ENCODE results near the gene SNAI3.
"Not testable (repeated sequence)": the region's sequence is repeated elsewhere in the genome, so short reads cannot be mapped to it uniquely, and the experiment has no call there.

The SNAI3 gene

GRCh38 chr16:88677721-88678120 lies 8.6 kb downstream of the SNAI3 start:
- H3K9ac ChIP-seq (ENCODE audit: low read length), result no peak overlapping the region
- H3K4me1 ChIP-seq (ENCODE audit: control insufficient read depth, insufficient read depth, low read length), result no peaks in the 10 kb centered on the region
- no peak overlapping the region for H3K4me3 ChIP-seq (ENCODE audit: low read length)

GRCh38 chr16:88676502-88677242 lies 9.6 kb downstream of the SNAI3 start:
- Histone ChIP-seq H3K4me3 (ENCODE audit: low read length) (no peak overlapping the region), H3K27me3 (ENCODE audit: control insufficient read depth, insufficient read depth, low read length) (no peaks in the 10 kb centered on the region), H3K36me3 (ENCODE audit: control insufficient read depth, insufficient read depth, low read length) (no peaks in the 10 kb centered on the region), H3K4me1 (ENCODE audit: control insufficient read depth, insufficient read depth, low read length) (no peaks in the 10 kb centered on the region), H3K9ac (ENCODE audit: low read length) (no peak overlapping the region), H3K27ac (ENCODE audit: low read depth, low read length) (no peak overlapping the region)

More at GRCh38 chr16:88677721-88678120, 8.6 kb downstream of the SNAI3 start:
- Histone ChIP-seq H3K27me3 (ENCODE audit: control insufficient read depth, insufficient read depth, low read length) (no peaks in the 10 kb centered on the region), H3K36me3 (ENCODE audit: control insufficient read depth, insufficient read depth, low read length) (no peaks in the 10 kb centered on the region), H3K27ac (ENCODE audit: low read depth, low read length) (no peak overlapping the region)

DNA sequence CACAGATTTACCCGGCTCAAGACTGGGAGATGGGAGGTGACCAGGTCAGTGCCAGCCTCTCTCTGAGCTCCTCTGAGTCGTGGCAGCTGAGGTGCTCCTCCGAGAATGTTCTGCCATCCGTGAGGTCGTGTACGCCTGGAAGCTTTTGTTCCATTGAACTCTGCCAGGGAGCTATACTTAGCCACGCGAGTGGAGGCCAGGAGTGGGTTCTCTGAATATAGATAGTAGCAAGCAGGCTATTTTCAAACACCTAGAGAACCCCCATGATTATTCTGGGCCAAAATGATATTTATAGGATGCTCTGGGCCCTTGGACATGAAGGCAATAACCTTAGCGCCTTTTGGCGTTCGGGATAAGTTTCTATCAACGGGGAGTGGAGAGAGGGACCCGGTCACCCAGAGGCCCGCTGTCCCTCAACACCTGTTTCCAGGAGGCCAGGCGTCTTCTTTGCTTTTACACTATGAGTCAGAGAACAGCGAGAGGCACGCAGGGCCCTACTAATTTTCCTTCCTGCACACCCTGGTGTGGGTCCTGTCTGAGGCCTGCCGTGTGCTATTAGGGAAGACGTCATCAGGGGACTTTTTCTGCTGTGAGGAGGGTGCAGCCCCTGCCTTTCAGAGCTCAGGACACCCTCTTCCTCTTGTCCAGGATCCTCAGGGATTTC lies 12.5 kb downstream of the SNAI3 start:
- no peak overlapping the region for H3K27ac ChIP-seq (ENCODE audit: low read depth, low read length)
- no peak overlapping the region for H3K9ac ChIP-seq (ENCODE audit: low read length)
- H3K4me1 ChIP-seq (ENCODE audit: control insufficient read depth, insufficient read depth, low read length), result no peaks in the 10 kb centered on the region
- no peaks in the 10 kb centered on the region for H3K27me3 ChIP-seq (ENCODE audit: control insufficient read depth, insufficient read depth, low read length)
- no peak overlapping the region for H3K4me3 ChIP-seq (ENCODE audit: low read length)
- no peaks in the 10 kb centered on the region for H3K36me3 ChIP-seq (ENCODE audit: control insufficient read depth, insufficient read depth, low read length)

- no peak overlapping the region for H3K4me3 ChIP-seq (ENCODE audit: low read length)
- H3K36me3 ChIP-seq (ENCODE audit: control insufficient read depth, insufficient read depth, low read length), result no peaks in the 10 kb centered on the region
- no peak overlapping the region for H3K9ac ChIP-seq (ENCODE audit: low read length)
- no peaks in the 10 kb centered on the region for H3K4me1 ChIP-seq (ENCODE audit: control insufficient read depth, insufficient read depth, low read length)
- H3K27me3 ChIP-seq (ENCODE audit: control insufficient read depth, insufficient read depth, low read length), result no peaks in the 10 kb centered on the region
- H3K27ac ChIP-seq (ENCODE audit: low read depth, low read length), result no peak overlapping the region
These were observed 13.5 kb downstream of the SNAI3 start for GRCh38 chr16:88672776-88673175.

DNA sequence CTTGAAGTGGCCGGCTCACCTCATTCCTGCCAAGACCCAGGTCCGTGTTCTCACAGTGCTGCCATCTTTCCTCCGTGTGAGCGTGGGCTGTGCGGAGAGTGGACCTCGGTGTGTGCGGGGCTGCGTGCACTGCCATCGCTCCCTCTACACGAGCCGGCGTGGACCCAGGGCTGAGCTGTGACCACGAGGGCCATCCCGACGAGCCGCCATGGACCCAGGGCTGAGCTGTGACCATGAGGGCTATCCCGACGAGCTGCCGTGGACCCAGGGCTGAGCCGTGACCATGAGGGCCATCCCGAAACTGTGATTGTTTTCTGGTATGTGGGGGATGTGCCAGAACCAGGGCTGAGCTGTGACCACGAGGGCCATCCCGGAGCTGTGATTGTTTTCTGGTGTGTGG lies 14.5 kb downstream of the SNAI3 start:
- Histone ChIP-seq H3K27ac (ENCODE audit: low read depth, low read length) (no peak overlapping the region), H3K9ac (ENCODE audit: low read length) (no peak overlapping the region), H3K4me3 (ENCODE audit: low read length) (no peak overlapping the region), H3K36me3 (ENCODE audit: control insufficient read depth, insufficient read depth, low read length) (no peaks in the 10 kb centered on the region), H3K4me1 (ENCODE audit: control insufficient read depth, insufficient read depth, low read length) (no peaks in the 10 kb centered on the region), H3K27me3 (ENCODE audit: control insufficient read depth, insufficient read depth, low read length) (no peaks in the 10 kb centered on the region)

DNA sequence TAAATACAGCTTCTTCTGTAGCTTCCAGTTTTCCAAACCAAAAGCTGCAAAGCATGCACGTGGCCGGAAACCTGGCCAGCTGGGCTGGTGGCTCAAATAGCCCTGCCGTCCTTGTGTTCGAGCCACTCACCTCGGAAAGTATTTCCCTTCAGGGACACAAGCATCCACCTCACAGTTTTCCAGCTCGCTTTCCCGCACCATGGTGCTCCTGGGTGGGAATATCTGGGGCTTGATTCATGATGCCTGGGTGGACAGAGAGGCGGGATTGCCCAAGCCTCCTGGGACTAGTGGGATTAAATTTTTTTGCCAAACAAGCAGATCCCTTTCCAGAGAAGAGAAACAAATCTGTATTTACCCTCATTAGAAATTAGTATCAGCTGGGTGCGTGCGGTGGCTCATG lies 16.3 kb downstream of the SNAI3 start:
- no peaks in the 10 kb centered on the region for H3K36me3 ChIP-seq (ENCODE audit: control insufficient read depth, insufficient read depth, low read length)
- no peaks in the 10 kb centered on the region for H3K4me1 ChIP-seq (ENCODE audit: control insufficient read depth, insufficient read depth, low read length)
- no peaks in the 10 kb centered on the region for H3K27me3 ChIP-seq (ENCODE audit: control insufficient read depth, insufficient read depth, low read length)
- H3K27ac ChIP-seq (ENCODE audit: low read depth, low read length), result no peak overlapping the region
- no peak overlapping the region for H3K9ac ChIP-seq (ENCODE audit: low read length)
- H3K4me3 ChIP-seq (ENCODE audit: low read length), result no peak overlapping the region

GRCh38 chr16:88669493-88669892 lies 16.8 kb downstream of the SNAI3 start:
- H3K9ac ChIP-seq (ENCODE audit: low read length), result not testable (repeated sequence)

GRCh38 chr16:88667461-88667860 lies 18.8 kb downstream of the SNAI3 start:
- H3K36me3 ChIP-seq (ENCODE audit: control insufficient read depth, insufficient read depth, low read length), result no peaks in the 10 kb centered on the region

More at GRCh38 chr16:88669493-88669892, 16.8 kb downstream of the SNAI3 start:
- not testable (repeated sequence) for H3K36me3 ChIP-seq (ENCODE audit: control insufficient read depth, insufficient read depth, low read length); H3K4me3 ChIP-seq (ENCODE audit: low read length); H3K4me1 ChIP-seq (ENCODE audit: control insufficient read depth, insufficient read depth, low read length); H3K27me3 ChIP-seq (ENCODE audit: control insufficient read depth, insufficient read depth, low read length); H3K27ac ChIP-seq (ENCODE audit: low read depth, low read length)

GRCh38 chr16:88665570-88665969 lies 20.7 kb downstream of the SNAI3 start:
- Histone ChIP-seq H3K9ac (ENCODE audit: low read length) (no peak overlapping the region), H3K27ac (ENCODE audit: low read depth, low read length) (no peak overlapping the region)

More at GRCh38 chr16:88667461-88667860, 18.8 kb downstream of the SNAI3 start:
- no peak overlapping the region for H3K4me3 ChIP-seq (ENCODE audit: low read length)
- H3K27ac ChIP-seq (ENCODE audit: low read depth, low read length), result no peak overlapping the region
- H3K4me1 ChIP-seq (ENCODE audit: control insufficient read depth, insufficient read depth, low read length), result no peaks in the 10 kb centered on the region
- no peaks in the 10 kb centered on the region for H3K27me3 ChIP-seq (ENCODE audit: control insufficient read depth, insufficient read depth, low read length)
- no peak overlapping the region for H3K9ac ChIP-seq (ENCODE audit: low read length)

DNA sequence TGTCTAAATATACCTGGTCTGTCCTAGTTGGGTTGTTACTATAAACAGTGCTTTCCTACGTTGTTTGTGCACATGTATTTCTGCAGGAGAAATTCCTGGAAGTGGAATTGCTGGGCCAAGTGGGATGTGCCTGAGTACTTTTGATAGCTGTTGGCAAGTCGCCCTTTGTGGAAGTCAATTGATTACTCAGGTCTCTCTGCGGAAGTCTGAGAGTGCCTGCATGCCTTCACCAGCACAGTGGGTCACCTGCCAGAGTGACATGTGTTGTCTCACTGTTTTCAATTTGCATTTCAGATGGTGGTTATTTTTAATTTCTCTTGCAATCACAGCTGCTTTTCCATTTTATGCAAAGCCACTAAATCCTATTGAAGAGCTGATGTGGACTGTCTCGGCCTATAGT lies 21.2 kb downstream of the SNAI3 start:
- no peaks in the 10 kb centered on the region for H3K4me1 ChIP-seq (ENCODE audit: control insufficient read depth, insufficient read depth, low read length)
- H3K27ac ChIP-seq (ENCODE audit: low read depth, low read length), result no peak overlapping the region
- no peaks in the 10 kb centered on the region for H3K27me3 ChIP-seq (ENCODE audit: control insufficient read depth, insufficient read depth, low read length)

More at GRCh38 chr16:88665570-88665969, 20.7 kb downstream of the SNAI3 start:
- Histone ChIP-seq H3K36me3 (ENCODE audit: control insufficient read depth, insufficient read depth, low read length) (no peaks in the 10 kb centered on the region), H3K27me3 (ENCODE audit: control insufficient read depth, insufficient read depth, low read length) (no peaks in the 10 kb centered on the region), H3K4me3 (ENCODE audit: low read length) (no peak overlapping the region), H3K4me1 (ENCODE audit: control insufficient read depth, insufficient read depth, low read length) (no peaks in the 10 kb centered on the region)

GRCh38 chr16:88662843-88663606 lies 23.3 kb downstream of the SNAI3 start, which contains the start of gene MVD:
MVD (minus strand) TSS chr16:88663091; CDS start chr16:88663080, 11 bp downstream.
- Histone ChIP-seq H3K27ac (ENCODE audit: low read depth, low read length) (peak within 1 kb of the TSS; percentile 83), H3K4me1 (ENCODE audit: control insufficient read depth, insufficient read depth, low read length) (no peaks in the 10 kb centered on the region), H3K27me3 (ENCODE audit: control insufficient read depth, insufficient read depth, low read length) (no peaks in the 10 kb centered on the region), H3K36me3 (ENCODE audit: control insufficient read depth, insufficient read depth, low read length) (no peaks in the 10 kb centered on the region), H3K4me3 (ENCODE audit: low read length) (peak within 1 kb of the TSS; percentile 87), H3K9ac (ENCODE audit: low read length) (peak within 1 kb of the TSS; percentile 92)

More for the DNA sequence above, 21.2 kb downstream of the SNAI3 start:
- no peak overlapping the region for H3K4me3 ChIP-seq (ENCODE audit: low read length)
- H3K9ac ChIP-seq (ENCODE audit: low read length), result no peak overlapping the region
- no peaks in the 10 kb centered on the region for H3K36me3 ChIP-seq (ENCODE audit: control insufficient read depth, insufficient read depth, low read length)

DNA sequence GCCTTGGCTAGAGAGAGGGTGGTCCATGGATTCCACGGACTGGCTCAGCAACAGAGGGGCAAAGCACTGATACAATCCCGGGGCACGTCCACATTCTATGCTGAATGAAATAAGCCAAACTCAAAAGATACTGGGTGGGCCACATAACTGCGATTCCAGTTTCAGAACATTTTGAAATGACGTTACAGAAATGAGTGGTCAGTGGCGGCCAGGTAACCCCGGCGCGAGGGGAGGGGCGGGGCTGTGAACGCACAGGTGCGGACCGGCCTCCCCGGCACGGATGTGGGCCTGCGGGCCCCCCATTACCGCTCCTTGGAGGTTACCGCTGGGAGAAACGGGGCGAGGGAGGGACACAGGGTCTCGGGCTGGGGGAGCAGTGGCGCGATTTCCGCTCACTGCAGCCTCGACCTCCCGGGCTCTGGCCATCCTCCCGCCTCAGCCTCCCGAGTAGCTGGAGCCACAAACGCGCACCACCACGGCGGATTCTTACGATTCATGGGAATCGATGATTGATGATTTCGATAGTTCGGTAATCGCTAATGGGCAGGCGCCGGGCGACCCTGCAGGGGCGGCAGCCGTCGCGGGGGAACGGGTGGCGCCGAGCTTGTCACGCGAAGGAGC lies 24.0 kb downstream of the SNAI3 start:
- Histone ChIP-seq H3K4me1 (ENCODE audit: control insufficient read depth, insufficient read depth, low read length) (no peaks in the 10 kb centered on the region), H3K27me3 (ENCODE audit: control insufficient read depth, insufficient read depth, low read length) (no peaks in the 10 kb centered on the region)

More for the DNA sequence above, 24.0 kb downstream of the SNAI3 start:
- peak overlapping the region; percentile 80 for H3K9ac ChIP-seq (ENCODE audit: low read length)
- peak overlapping the region; percentile 71 for H3K27ac ChIP-seq (ENCODE audit: low read depth, low read length)
- H3K4me3 ChIP-seq (ENCODE audit: low read length), result peak overlapping the region; percentile 87
- no peaks in the 10 kb centered on the region for H3K36me3 ChIP-seq (ENCODE audit: control insufficient read depth, insufficient read depth, low read length)
